ENCODE data around the gene GNGT2.

The GNGT2 gene

DNA sequence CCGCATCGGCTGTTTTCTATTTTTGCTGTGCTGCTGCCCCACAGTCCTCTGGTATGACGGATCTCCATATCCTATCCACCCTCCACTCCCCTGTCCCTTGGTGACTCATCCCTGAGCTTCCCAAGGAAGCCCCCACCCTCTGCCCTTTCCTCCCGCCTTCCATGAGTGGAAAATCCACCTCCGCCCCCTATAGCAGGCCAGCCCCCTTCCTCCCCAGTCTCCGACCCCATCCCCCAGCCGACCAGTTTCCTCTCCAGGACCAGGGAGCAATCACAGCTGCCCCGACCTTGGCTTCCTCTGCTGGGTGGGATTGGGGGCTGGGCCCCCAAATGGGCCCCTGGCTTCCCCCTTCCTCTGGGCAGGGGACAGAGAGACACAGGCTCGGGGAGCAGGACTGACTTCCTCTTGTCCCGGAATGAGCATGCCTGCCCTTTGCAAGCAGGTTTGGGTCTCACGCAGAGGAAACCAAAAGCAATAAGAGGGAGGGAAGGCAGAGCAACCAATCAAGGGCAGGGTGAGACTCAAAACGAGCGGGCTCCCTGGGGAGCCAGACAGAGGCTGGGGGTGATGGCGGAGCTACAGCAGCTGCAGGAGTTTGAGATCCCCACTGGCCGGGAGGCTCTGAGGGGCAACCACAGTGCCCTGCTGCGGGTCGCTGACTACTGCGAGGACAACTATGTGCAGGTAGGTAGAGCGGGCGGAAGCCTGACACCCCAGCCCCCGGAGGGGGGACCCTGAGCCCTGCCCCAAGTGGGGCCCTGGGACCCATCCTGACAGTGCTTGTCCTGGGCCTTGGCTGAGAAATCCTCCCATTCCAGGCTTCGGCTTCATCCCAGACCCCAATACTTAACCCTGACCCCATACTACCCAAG, at the start of gene GNGT2, which contains the start of gene ABI3:
Gene GNGT2, minus strand, starts transcription at position 417 of the 872 bp plus-strand sequence. CDS start 3,152 bp downstream, outside the sequence.
Gene ABI3, plus strand, starts transcription at position 550 of the 872 bp plus-strand sequence. Its CDS starts 18 bp downstream, at position 568.
- peak in 1 of 2 donors; percentile 46 for DNase-seq (ENCODE audit: low read depth in 2 of 2)

DNA sequence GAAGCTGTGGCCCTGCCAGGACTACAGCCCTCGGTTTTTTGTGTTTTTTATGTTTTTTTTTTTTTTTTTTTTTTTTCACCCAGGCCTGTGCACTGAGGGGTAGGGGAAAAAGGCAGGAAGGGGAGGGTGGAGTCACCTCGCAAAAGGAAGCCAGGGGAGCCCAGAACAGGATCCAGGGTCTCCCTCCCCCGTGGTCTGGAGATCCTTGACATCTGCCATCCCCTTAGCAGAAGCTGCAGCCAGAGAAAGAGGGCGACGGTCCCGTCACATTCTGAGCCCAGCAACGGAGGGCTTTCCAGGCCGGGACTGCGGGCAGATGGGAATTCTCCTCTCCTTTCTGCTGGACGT, 49.3 kb upstream of the GNGT2 start:
- no peak for DNase-seq (ENCODE audit: low read depth in 2 of 2)

DNA sequence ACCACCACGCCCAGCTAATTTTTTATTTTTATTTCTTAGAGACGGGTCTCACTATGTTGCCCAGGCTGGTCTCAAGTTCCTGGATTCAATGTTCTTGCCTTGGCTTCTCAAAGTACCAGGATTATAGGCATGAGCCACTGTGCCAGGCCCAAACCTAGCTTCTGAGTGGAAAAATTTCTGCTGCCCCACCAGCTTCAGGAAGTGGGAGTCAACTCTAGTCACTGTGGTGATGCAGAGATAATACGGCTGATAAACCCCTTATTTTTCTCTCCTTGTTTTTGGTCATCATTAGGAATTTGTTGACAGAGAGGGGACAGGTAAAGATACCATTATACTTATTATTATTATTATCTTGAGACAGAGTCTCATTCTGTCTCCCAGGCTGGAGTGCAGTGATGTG, 48.0 kb upstream of the GNGT2 start:
- DNase-seq (ENCODE audit: low read depth in 2 of 2): no peak

DNA sequence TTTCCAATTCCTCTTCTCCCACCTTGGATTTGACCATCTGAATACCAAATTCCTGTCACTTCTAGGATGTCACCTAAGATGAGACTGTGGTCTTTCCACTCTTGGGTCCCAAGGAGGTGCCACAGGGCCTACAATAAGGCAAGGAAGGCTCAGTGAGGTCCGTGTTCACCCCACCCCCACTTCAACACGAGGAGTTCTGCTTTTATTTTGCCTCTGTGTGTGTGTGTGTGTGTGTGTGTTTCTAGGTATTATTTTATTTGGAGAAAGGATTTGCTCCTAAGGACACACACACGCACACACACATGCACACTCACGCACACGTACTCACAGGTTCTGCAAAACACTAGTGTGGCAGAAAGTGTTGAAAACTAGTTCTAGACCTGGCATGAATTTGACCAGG, 44.8 kb upstream of the GNGT2 start:
- DNase-seq (ENCODE audit: low read depth in 2 of 2): no peak

DNA sequence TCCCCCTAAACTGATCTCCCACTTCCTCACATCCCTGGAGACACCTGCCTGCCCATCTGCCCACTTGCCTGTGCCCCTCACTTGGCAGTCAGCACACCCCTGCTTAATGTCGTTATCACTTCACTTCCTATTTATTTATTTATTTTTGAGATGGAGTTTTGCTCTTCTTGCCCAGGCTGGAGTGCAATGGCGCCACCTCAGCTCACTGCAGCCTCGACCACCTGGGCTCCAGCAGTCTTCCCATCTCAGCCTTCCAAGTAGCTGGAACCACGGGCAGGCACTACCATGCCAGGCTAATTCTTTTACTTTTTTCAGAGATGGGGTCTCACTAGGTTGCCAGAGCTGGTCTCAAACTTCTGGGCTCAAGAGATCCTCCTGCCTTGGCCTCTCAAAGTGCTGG, 43.7 kb upstream of the GNGT2 start:
- DNase-seq (ENCODE audit: low read depth in 2 of 2): no peak

DNA sequence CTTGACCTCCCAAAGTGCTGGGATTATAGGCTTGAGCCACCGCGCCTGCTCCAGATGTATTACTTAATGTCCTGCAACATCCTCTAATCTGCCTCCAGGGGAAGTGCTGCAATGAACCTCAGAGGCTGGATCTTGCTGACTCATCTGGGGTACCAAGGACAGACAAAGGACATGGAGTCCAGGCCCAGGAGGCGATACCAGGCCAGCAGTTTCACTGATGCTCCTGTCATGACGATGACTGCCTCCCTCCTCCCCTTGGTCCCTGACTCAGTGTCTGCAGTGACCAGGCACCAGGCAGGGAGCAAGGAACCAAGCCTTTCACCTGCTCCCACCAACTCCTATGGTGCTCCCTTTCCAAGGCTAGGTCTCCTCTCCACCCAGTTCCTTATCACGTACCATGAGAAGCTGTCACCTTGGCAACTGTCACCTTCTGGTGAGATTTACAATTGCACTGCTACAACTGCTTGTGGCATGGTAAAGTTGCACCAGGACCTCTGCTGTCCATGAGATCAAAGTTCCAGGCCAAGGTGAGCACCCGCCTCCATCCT, 41.8 kb upstream of the GNGT2 start:
- no peak for DNase-seq (ENCODE audit: low read depth in 2 of 2)

DNA sequence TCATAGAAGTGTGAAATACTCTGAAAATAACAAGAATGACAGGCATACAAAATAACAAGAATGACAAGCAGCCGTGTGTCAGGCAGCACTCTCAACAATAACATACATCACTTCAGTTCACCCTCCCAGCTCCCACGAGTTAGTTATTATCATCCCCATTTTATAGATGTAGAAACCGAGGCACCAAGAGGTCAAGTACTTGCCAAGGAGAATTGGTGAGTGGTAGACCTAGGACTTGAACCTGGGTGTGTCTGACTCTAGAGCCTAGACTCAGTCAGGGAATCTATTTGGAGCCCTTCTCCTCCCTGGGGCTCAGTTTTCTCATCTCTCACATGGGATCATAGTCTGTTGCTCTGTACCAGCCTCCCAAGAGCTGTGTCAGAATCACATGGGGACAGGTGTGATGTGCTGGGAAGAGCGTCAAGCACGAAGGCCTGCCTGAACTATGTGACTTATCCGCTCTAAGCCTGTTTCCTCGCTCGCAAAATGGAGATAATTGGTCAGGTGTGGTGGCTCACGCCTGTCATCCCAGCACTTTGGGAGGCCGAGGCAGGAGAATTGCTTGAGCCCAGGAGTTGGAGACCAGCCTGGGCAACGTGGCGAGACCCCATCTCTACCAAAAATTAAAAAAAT, 39.6 kb upstream of the GNGT2 start:
- DNase-seq (ENCODE audit: low read depth in 2 of 2): no peak

DNA sequence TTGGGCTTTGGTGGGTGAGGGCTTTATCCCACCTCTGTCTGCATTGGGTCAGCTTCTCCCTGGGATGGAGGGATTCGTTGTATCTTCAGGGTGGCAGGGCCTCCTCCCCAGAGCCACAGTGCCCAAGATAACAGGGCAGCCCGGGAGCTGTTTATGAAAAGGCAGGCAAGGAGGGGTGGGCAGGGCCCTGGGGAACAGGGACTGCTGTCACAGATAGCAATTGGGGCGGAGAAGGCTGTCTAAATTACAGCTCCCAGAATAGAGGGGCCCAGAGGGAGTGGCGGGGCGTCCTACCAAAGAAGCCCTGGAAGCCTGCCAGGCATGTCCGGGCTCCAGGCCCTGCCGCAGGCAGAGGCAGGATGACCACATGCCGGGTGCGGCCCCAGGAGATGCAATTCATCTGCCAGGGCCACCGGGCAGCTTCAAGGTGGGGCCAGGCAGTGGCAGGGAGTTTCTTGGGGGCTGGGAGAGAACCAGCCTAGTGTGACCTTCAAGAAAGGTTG, 39.0 kb upstream of the GNGT2 start:
- DNase-seq (ENCODE audit: low read depth in 2 of 2): no peak

DNA sequence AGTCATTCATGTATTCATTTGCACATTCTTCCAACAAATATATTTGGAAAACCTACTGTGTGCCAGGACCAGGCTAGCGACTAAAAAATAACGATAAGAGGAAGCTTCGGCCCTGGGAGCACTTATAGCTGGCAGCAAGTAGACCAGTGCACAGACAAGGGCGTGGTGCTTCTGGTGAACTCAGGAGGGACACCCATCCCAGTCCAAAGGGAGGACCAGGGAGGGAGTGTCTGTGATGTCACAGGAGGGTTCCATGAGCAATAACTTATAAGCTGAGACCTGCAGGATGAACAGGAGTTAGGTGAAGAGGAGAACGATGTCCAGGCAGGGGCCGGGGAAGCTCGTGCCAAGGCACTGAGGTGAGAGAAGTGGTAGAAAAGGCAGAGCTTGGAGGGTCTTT, 37.6 kb upstream of the GNGT2 start:
- no peak for DNase-seq (ENCODE audit: low read depth in 2 of 2)

DNA sequence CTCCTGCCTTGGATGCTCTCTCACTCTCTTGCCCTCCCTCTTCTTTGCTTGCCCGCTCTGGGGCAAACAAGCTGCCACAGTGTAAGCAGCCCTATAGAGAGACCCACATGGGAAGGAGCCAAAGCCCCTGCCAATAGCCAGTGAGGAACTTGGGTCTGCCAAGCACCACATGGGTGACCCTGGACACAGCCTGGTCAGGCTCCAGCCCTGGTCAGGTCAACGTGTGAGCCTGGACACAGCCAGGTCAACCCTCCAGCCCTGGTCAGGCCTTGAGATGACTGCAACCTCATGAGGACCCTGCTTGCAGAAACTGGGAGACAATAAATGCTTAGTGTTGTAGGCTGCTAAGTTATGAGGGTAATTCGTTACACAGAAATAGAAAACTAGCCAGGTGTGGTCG, 34.5 kb upstream of the GNGT2 start:
- no peak for DNase-seq (ENCODE audit: low read depth in 2 of 2)

DNA sequence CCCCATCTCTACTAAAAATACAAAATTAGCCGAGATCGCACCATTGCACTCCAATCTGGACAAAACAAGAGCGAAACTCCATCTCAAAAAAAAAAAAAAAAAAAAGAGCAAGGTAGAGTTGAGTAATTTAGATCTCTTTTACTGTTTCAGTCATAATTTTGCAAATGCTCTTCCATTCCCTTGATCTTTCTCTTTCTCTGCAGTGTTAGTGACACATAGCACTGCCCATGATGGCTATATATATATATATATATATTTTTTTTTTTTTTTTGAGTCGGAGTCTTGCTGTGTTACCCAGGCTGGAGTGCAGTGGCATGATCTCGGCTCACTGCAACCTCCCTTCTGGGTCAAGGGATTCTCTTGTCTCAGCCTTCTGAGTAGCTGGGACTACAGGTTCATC, 32.4 kb upstream of the GNGT2 start:
- DNase-seq (ENCODE audit: low read depth in 2 of 2): no peak

DNA sequence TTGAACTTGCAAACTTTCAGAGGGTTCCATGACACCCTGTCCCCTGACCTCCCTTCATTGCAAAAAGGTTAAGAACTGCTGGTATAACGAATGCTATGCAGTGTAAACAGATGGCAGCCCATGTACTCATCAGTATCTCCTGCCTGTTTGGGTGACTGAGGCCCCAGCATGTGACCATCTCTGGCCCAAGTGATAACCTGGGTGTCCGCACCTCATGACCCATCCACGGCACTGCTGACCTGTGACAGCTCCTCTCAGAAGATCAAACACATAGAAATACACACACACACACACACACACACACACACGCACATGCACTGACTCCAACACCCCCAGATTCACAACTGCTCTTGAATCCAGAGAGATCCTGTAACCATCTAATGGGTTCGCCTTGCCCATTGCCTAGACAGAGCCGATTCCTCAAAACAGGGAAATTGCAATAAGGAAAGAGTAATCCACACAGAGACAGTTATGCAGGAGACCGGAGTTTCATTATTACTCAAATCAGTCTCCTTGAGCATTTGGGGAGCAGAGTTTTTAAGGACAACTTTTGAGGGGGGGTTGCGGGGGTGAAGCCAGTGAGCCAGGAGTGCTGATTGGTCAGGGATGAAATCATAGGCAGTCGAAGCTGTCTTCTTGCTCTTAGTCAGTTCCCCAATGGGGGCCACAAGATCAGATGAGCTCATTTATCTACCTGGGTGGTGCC, 31.5 kb upstream of the GNGT2 start:
- DNase-seq (ENCODE audit: low read depth in 2 of 2): no peak

DNA sequence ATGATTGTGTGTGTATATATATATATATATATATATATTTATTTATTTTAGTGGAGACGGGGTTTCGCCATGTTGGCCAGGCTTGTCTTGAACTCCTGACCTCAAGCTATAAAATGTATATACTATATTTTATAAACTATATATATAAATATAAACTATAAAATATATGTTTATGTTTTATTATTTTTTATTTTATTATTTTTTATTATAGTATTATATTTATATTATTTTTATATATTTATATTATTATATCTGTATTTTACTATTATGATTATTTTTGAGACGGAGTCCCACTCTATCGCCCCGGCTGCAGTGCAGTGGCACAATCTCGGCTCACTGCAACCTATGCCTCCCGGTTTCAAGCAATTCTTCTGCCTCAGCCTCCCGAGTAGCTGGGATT, 30.7 kb upstream of the GNGT2 start:
- DNase-seq (ENCODE audit: low read depth in 2 of 2): no peak

DNA sequence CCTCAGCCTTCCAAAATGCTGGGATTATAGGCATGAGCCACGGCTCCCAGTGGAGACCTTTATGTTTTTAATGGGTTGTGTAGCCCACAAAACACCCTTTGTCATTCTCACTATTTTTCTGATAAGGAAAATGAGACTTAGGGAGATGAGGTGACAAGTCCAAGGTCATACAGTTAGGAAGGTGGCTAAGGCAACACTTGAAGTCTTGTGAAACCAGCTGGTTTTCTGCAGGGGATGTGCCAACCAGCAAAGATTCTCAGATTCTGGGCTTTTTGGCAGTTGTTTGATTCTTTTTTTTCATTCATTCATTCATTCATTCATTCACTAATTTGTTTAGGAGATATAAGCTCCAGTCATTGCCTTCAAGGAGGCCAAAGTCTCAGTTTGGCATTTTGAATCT, 30.2 kb upstream of the GNGT2 start:
- no peak for DNase-seq (ENCODE audit: low read depth in 2 of 2)

DNA sequence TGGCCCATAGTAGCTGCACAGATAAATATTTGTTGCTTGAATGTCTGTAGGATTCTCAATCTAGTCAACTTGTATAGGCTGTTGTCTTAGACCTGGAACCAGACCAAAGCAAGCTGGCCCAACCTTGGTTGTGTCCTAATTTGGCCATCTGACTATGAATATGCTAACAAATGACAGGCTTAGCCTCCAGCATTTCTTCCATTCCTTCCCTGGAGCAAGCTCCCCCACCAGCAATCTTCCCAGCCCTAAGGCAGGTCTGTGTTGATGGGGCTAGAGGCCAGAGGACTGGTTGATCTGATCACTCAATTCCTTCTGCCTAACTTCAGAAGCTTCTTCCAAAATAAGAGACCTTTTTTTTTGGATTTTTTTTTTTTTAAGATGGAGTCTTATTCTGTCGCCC, 29.6 kb upstream of the GNGT2 start:
- DNase-seq (ENCODE audit: low read depth in 2 of 2): no peak

DNA sequence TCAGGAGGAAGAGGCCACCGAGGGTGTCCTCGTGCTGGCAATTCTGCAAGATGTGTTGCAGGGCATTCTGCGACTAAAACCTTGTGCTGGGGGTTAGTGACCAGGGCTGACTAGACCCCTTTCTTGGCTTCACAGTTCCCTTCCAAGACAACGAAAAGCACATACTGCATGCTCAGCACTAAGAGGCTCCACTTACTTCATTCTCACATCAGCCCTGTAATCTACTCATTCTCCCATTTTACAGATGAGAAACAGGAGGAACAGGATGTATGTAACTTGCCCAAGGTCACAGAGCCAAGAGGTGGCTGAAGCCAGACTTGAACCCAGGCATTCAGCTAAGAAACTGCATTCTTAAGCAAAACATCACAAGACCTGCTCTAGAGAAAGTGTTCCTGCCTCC, 25.5 kb upstream of the GNGT2 start:
- DNase-seq (ENCODE audit: low read depth in 2 of 2): no peak

DNA sequence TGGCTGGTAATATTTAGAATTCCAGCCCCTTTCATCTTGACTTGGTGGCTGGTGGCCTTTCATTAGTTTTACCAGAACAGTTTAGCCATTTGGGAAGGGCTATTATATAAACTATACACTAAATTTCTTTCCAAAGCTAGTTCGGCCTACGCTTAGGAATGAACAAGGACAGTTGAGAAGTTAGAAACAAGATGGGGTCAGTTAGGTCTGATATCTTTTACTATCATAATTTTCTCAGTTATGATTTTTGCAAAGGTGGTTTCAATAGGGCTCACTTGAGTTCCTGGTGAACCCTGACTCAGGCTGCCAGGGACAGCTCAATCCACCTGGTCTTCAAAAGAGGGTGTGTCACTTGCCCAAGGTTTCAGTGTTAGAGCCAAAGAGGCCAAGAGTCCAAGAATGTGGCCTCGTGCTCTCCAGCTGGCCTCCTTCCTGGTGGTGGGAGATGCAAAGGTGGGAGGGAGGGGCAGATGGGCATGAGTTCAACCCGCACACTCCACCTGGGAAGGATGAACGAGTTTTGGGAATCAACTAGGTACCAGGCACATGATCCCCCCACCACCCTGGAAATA, 24.2 kb upstream of the GNGT2 start:
- no peak for DNase-seq (ENCODE audit: low read depth in 2 of 2)

DNA sequence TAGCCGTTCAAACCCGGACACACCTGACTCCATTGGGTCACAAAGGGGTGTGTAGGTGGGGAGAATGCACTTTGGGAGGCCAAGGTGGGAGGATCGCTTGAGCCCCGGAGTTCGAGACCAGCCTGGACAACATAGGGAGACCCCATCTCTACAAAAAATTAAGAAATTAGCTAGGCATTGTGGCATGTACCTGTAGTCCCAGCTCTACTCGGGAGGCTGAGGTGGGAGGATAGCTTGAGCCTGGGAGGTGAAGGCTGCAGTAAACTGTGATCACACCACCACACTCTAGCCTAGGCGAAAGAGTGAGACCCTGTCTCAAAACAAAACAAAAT, 21.2 kb upstream of the GNGT2 start:
- DNase-seq (ENCODE audit: low read depth in 2 of 2): no peak

DNA sequence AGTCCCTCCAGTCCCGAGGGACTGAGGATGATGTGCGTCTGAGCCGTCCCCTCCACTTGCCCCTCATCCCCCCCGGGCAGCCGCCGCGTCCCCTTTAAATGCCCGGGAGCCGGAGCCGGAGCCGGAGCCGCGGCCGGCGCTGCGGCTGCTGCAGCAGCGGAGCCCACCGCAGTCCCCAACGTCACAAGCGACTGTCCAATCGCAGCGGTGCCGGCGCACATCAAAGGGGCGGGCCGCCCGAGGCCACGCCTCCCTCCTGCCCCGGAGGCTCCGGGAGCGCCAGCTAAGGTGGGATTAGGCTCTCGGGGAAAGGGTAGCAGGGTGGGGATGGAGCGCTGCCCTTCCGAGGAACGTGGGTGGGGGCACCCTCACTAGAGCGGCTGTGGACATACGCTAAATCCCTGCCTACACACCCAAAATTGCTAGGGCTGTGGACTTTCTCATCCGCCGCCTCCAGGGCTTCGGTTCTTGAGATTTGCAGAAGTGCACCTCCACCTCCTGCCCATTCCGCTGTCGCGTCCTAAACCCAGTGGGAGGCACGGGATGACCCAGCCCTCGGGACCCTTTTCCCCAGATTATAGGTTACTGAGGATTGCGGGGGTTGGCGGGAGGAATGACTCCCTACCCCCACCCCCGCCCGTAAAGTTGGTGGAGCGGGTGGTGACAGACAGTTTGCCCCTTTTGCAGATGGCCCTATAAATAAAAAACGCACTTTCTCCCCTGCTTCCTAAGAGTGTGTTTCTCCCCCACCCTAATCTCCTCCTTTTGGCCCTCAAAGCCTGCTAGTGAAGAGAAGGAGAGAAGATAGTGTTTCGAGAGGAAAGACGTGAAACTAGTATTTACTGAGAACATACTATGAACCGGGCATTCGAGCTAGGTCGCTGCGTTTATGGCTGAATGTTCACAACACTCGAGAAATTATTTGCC, 20.5 kb upstream of the GNGT2 start, which contains the start of gene PHOSPHO1:
Gene PHOSPHO1, minus strand, starts transcription at position 152 of the 927 bp plus-strand sequence. CDS start 4,096 bp downstream, outside the sequence.
- DNase-seq (ENCODE audit: low read depth in 2 of 2): peak; percentile 70 to 85

DNA sequence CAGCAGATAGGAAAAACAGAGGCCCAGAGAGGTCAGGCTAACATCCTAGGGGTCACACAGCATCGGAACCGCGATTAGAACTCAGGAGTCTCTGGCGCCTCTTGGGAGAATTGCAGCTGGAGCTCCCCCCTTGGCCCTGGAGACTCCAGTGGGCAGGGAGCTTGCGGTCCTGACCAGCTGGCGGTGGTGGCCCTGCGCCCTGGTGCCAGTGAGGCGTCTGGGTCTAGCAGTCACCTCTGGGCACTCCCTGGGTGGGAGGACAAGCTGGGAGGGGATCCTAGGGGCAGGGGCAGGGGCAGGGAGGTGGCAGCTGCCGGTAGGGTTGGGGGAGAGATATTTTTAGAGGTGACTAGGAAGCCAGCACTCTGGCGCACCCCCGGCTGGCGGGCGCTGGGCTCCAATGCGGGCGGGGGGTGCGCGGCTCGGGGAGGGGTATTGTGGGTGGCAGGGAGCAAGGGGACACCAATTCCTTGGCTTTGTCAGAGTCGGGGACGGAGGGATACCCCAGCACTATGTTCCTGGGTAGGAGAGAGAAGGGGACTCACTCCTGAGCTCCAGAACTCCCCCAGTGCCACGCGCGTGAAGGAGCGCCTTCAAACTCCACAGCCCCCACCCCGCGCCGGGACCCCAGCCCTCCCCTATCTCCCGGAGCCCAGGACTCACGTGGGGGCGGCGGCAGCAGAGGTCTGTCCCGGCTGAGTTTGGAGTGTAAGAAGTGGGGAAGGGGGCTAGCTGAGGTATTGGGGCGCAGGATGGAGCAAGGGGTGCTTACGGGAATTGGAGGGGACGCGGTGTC, 19.6 kb upstream of the GNGT2 start:
- no peak for DNase-seq (ENCODE audit: low read depth in 2 of 2)
